ENCODE measurements around the gene MLXIP. TPM values are rescaled to one million over a fixed set of nuclear protein-coding genes. Genes with fewer than 3 reads are reported as not detected.

Gene MLXIP
- total RNA-seq, 4 donors from 2014 or later = 19.8 to 37.1 (median 21.4) TPM

- TF ChIP-seq CTCF (IDR thresholded peaks at IDR 0.05; ENCODE audit: low read depth) = no peak
These were observed 9.7 kb downstream of the MLXIP start for GRCh38 chr12:122088179-122088810.

DNA sequence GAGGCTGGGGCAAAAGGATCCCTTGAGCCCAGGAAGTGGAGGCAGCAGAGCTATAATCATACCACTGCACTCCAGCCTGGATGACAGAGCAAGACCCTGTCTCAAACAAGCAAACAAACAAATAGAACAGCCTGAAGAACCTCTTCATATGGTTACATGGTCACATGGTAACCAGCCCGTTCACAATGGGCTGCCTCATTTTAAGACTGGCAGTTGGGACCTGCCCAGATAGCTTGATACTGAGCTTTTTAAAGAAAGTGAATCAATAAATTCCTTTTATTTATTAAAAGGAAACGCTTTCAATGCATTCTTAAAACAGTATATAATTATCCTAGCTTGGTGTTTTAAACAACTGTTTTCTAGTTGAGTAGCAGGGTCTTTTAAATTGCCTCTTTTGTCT, 10.5 kb downstream of the MLXIP start:
- no peak for TF ChIP-seq CTCF (IDR thresholded peaks at IDR 0.05; ENCODE audit: low read depth)

DNA sequence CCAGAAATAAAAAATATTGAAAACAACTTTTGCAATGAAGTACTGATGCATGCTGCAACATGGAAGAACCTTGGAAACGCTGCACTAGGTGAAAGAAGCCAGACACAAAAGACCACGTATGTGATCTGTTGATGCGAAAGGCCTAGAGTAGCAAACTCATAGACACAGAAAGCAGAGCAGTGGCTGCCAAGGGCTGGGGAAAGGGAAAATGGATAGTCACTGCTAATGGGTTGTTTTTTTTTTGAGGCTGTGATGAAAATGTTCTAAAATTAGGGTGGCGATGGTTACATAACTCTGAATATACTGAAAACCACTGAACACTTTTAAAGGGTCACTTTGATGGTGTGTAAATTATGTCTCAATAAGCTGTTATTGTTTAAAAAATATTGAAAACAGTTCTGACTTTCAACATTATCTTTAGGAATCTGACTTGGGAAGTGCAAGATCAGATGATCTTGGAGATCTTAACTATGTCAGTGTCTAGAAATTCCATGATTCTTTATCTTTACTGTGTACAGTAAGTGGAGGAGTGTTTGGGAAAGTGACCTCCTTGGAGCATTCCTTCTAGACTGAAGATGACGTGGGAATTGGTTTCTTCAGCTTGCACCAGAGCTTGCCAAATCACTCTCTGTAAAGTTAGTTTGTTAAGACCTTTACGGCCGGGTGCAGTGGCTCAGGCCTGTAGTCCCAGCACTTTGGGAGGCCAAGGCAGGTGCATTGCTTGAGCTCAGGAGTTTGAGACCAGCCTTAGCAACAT, 12.4 kb downstream of the MLXIP start:
- no peak for TF ChIP-seq CTCF (IDR thresholded peaks at IDR 0.05; ENCODE audit: low read depth)

- no peak for TF ChIP-seq CTCF (IDR thresholded peaks at IDR 0.05; ENCODE audit: low read depth)
These were observed 14.7 kb downstream of the MLXIP start for GRCh38 chr12:122093098-122093883.

DNA sequence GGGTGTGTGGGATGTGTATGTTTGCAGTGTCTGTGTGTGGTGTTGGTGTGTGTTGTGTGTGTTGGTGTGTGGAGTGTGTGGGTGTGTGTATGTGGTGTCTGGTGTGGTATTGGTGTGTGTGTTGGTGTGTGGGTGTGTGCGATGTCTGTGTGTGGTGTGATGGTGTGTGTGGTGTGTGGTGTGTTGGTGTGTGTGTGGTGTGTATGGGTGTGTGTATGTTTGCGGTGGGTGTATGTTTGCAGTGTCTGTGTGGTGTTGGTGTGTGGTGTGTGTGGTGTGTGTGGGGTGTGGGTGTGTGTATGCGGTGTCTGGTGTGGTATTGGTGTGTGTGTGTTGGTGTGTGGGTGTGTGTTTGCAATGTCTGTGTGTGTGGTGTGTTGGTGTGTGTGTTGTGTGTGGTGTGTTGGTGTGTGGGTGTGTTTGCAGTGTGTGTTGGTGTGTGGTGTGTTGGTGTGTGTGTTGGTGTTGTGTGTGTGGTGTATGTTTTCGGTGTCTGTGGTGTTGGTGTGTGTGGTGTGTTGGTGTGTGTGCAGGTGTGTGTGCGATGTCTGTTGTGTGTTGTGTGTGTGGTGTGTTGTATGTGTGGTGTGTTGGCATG, 15.7 kb downstream of the MLXIP start:
- no peak for TF ChIP-seq CTCF (IDR thresholded peaks at IDR 0.05; ENCODE audit: low read depth)

- TF ChIP-seq CTCF (IDR thresholded peaks at IDR 0.05; ENCODE audit: low read depth) = no peak
These were observed 16.4 kb downstream of the MLXIP start for GRCh38 chr12:122094735-122095631.
